Cardiac muscle cell (in vitro differentiated cells and primary cell): ENCODE measurements around the gene MFAP3. TPM values are rescaled to one million over a fixed set of nuclear protein-coding genes. Genes with fewer than 3 reads are reported as not detected.

ENCODE experiments used
- DNase-seq, 2 donors: peaks; one replicate each; pipeline versions ENCODE4 v3.0.0 to v3.0.0-alpha.2; 2010 to 2017; ENCODE audit warnings: low read depth in 1 of 2, low spot score in 1 of 2
- H3K27ac ChIP-seq: fragments of 200-600 bp; sonication (generic); 2 replicates; pipeline ENCODE4 v1.5.1; 2016
- H3K27me3 ChIP-seq: fragments of 200-600 bp; sonication (generic); 2 replicates; pipeline ENCODE4 v1.6.0; 2016; ENCODE audit warnings: control low read depth
- H3K36me3 ChIP-seq: fragments of 200-600 bp; sonication (generic); 2 replicates; pipeline ENCODE4 v1.5.1; 2016; ENCODE audit warnings: control low read depth
- H3K4me1 ChIP-seq: fragments of 200-600 bp; sonication (generic); 2 replicates; pipeline ENCODE4 v1.8.1; 2017; ENCODE audit warnings: low read depth, mild to moderate bottlenecking, mixed run types
- H3K4me3 ChIP-seq: fragments of 200-600 bp; sonication (generic); 2 replicates; pipeline ENCODE4 v1.5.1; 2016; ENCODE audit warnings: mild to moderate bottlenecking
- H3K9me3 ChIP-seq: fragments of 200-600 bp; sonication (generic); 2 replicates; pipeline ENCODE4 v1.5.1; 2017; ENCODE audit warnings: low read depth, mild to moderate bottlenecking, control low read depth
- CTCF ChIP-seq: IDR thresholded peaks from 2 replicates; pipeline ENCODE4 v1.5.1; 2012; ENCODE audit warnings: low read depth, mild to moderate bottlenecking, low read length
- polyA plus RNA-seq: library from polyadenylated mRNA; unstranded; fragments of >200 nt; fragmentation: Nextera tagmentation; extraction: Ambion mirVana; gene quantifications from 2 replicates; pipeline ENCODE4 v1.2.1, GENCODE V29; 2016
- total RNA-seq: library from RNA; depleted of rRNA; stranded (reverse); fragments of >200 nt; gene quantifications from 2 replicates; pipeline ENCODE4 v1.2.3, GENCODE V29; 2016

The MFAP3 gene
- total and polyA plus RNA-seq, 2 experiments from 2014 or later: 13.6 to 36.2 TPM

DNA sequence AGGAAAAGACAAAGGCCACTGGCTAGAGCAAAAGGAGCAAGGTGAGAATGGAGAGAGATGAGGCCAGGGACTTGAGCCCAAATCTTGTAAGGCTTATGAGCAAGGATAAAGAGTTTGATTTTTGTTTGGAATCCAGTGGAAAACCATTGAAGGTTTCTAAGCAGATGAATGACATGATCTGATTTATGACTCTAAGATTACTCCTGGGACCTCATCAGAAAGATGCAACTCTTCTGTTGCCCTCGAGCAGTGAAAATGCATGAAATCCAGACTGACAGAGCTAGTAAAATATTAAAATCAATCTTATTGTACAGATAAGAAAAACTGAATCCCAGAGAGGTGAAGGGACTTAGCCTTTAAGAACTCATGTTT is 677 bp downstream of the MFAP3 start:
- no peaks in the 10 kb centered on the region for H3K27me3 ChIP-seq
- no peaks in the 10 kb centered on the region for H3K9me3 ChIP-seq
- peak overlapping the region; percentile 70 for H3K4me3 ChIP-seq
- no peaks in the 10 kb centered on the region for H3K36me3 ChIP-seq
- no peak for TF ChIP-seq CTCF
- H3K4me1 ChIP-seq: no peaks in the 10 kb centered on the region
- no peak for DNase-seq
- H3K27ac ChIP-seq: no peak overlapping the region

DNA sequence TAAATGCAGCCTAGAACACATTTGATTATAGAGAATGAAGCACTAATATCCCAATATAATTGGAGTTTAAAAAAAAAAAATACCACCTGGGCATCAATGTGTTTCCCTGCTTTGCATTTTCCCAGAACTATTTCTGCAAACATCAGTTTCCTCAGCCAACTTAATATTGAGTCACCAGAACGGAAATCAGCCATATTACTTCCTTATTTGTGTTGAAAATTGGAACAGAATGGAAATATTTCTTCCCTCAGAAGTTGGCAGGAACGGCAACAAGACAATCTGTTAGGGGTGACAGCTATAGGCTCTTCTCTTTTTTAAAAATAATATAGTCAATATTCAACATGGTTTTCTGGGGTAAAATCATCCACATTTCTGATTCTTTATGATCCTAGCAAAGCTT is 4.0 kb downstream of the MFAP3 start:
- Histone ChIP-seq H3K36me3 (no peaks in the 10 kb centered on the region), H3K9me3 (no peaks in the 10 kb centered on the region), H3K4me1 (no peaks in the 10 kb centered on the region), H3K27me3 (no peaks in the 10 kb centered on the region), H3K27ac (no peak overlapping the region), H3K4me3 (no peak overlapping the region)
- TF ChIP-seq CTCF: no peak
- DNase-seq: peak in 1 of 2 donors; percentile 52

GRCh38 chr5:154044099-154044498 is 5.3 kb downstream of the MFAP3 start:
- Histone ChIP-seq H3K27ac (no peak overlapping the region), H3K4me1 (no peaks in the 10 kb centered on the region), H3K4me3 (no peak overlapping the region), H3K36me3 (no peaks in the 10 kb centered on the region), H3K9me3 (no peaks in the 10 kb centered on the region), H3K27me3 (no peaks in the 10 kb centered on the region)
- no peak for TF ChIP-seq CTCF
- no peak for DNase-seq

DNA sequence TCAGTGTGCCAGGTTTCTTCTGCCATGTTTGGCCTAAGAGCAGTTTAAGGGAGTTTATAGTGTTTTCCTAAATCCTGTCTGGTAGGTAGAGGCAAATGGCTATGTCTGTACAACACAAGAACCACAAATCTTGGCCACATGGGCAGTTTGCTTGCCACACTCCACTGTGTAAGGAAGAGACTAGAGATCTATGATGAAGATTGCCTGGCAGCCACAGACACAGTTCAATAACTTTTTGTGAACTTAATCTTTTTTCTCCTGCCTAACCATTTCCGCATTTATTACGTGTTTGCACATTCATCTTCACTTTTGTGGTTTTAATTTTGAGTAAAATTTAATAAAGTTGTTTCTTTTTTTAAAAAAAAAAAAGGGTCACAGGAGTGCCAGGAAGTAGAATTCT is 5.8 kb downstream of the MFAP3 start:
- DNase-seq: no peak
- no peaks in the 10 kb centered on the region for H3K4me1 ChIP-seq
- H3K9me3 ChIP-seq: no peaks in the 10 kb centered on the region
- H3K36me3 ChIP-seq: no peaks in the 10 kb centered on the region
- H3K4me3 ChIP-seq: no peak overlapping the region
- no peaks in the 10 kb centered on the region for H3K27me3 ChIP-seq
- no peak for TF ChIP-seq CTCF
- H3K27ac ChIP-seq: no peak overlapping the region

GRCh38 chr5:154046486-154046885 is 7.7 kb downstream of the MFAP3 start:
- no peaks in the 10 kb centered on the region for H3K4me1 ChIP-seq
- H3K9me3 ChIP-seq: no peaks in the 10 kb centered on the region
- H3K27ac ChIP-seq: no peak overlapping the region
- TF ChIP-seq CTCF: no peak
- H3K36me3 ChIP-seq: no peaks in the 10 kb centered on the region
- peak in 1 of 2 donors; percentile 16 for DNase-seq
- H3K4me3 ChIP-seq: no peak overlapping the region
- H3K27me3 ChIP-seq: no peaks in the 10 kb centered on the region

DNA sequence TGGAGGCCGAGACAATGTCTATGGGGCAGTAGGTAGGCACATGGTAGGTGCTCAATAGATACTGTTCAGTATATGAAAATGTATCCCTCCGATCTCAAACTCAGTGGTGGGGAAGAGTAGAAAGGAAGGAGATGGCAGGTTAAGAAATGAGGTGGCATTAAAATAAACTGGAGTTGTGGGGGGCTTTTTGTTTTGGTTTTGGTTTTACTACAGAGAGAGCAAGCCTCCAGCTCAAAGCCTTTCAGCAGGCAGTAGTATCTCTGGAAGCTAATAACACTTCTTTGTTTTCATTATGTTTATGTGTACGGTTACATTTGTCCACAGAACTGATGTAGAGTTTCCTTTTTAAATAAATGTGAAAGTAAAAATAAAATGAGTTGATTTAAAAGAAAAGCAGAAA is 8.6 kb downstream of the MFAP3 start:
- H3K4me3 ChIP-seq: no peak overlapping the region
- H3K36me3 ChIP-seq: no peaks in the 10 kb centered on the region
- H3K27me3 ChIP-seq: no peaks in the 10 kb centered on the region
- DNase-seq: no peak
- H3K4me1 ChIP-seq: no peaks in the 10 kb centered on the region
- no peaks in the 10 kb centered on the region for H3K9me3 ChIP-seq
- TF ChIP-seq CTCF: no peak
- H3K27ac ChIP-seq: no peak overlapping the region
